Stomach (tissue), 9 donors: ENCODE data around the gene SRPX2. TPM values are rescaled to one million over a fixed set of nuclear protein-coding genes. Genes with fewer than 3 reads are reported as not detected.

ENCODE experiments used
- DNase-seq, 2 donors: peaks; one replicate each; pipeline versions ENCODE4 v3.0.0 to v3.0.0-alpha.2; 2013 to 2019
- H3K27ac ChIP-seq, 5 donors: fragments of 200-600 bp in 4 of 5; sonication (generic) in 4 of 5; one replicate each; pipeline ENCODE4 v1.5.1; 2013 to 2019; ENCODE audit warnings: mild to moderate bottlenecking in 1 of 5, moderate library complexity in 1 of 5
- H3K27me3 ChIP-seq, 3 donors: fragments of 200-600 bp; sonication (generic); one replicate each; pipeline ENCODE4 v1.5.1; 2017 to 2019; ENCODE audit warnings: mixed run types in 1 of 3
- H3K36me3 ChIP-seq, 4 donors: fragments of 200-600 bp; sonication (generic); 1 replicate in 3 of 4; 2 replicates in 1 of 4; pipeline ENCODE4 v1.5.1; 2016 to 2019
- H3K4me1 ChIP-seq, 4 donors: fragments of 200-600 bp; sonication (generic); one replicate each; pipeline ENCODE4 v1.5.1; 2016 to 2019
- H3K4me3 ChIP-seq, 4 donors: fragments of 200-600 bp; sonication (generic) in 3 of 4; one replicate each; pipeline ENCODE4 v1.5.1; 2016 to 2019; ENCODE audit warnings: mild to moderate bottlenecking in 1 of 4
- H3K9me3 ChIP-seq, 4 donors: fragments of 200-600 bp; sonication (generic); one replicate each; pipeline ENCODE4 v1.5.1; 2016 to 2019
- EP300 ChIP-seq: sonication (generic); formaldehyde crosslinking; IDR thresholded peaks from one replicate; pipeline ENCODE4 v1.6.1; 2017; ENCODE audit warnings: antibody characterized with exemption
- POLR2A ChIP-seq, 4 donors: fragments of 450-650 bp; IDR thresholded peaks; one replicate each; pipeline ENCODE4 v1.6.1; 2016; ENCODE audit warnings: antibody characterized with exemption in 4 of 4, control low read depth in 2 of 4, mild to moderate bottlenecking in 1 of 4, moderate library complexity in 1 of 4
- POLR2AphosphoS5 ChIP-seq, 3 donors: sonication (generic); formaldehyde crosslinking; IDR thresholded peaks; one replicate each; pipeline ENCODE4 v1.6.1; 2016; ENCODE audit warnings: antibody characterized with exemption in 3 of 3
- WGBS, 5 donors: extraction: QIAGEN DNeasy Blood & Tissue Kit in 3 of 5; methylation state at CpG; one replicate each; pipeline versions ENCODE4 v1.1.5 to v1.1.7; 2013 to 2018; 5-methylcytosine and 5-hydroxymethylcytosine counted together
- intact Hi-C: fragments of 100-400 bp; cut with DNase I; formaldehyde crosslinking; loops from one replicate; pipeline ENCODE4 v1.15.1; 2023; ENCODE audit warnings: low total_unique reads
- polyA plus RNA-seq, 3 donors: library from polyadenylated mRNA; stranded (reverse); fragments of 200-250 nt; gene quantifications; one replicate each; pipeline ENCODE4 v1.2.3, GENCODE V29; 2013
- total RNA-seq, 5 donors: library from RNA; depleted of rRNA; stranded (reverse); fragments of >200 nt; gene quantifications; one replicate each; pipeline versions ENCODE4 v1.1.0 to v1.2.3, GENCODE V29; 2014 to 2016
- TF ChIP-seq, protein P1 (sequence below), 7 experiments: fragments of 450-650 bp in 4 of 7; fragments of 200-600 bp in 3 of 7; sonication (generic) in 3 of 7; IDR thresholded peaks; one replicate each; pipeline ENCODE4 v1.5.1; 2016 to 2019; ENCODE audit warnings: antibody characterized with exemption in 7 of 7, control low read depth in 2 of 7, mild to moderate bottlenecking in 1 of 7
- donor health status: healthy with polysubstance abuse.
- donor health status: Bipolar disorder and iron deficiency.
- donor health status: healthy.

The SRPX2 gene
- total and polyA plus RNA-seq, 8 donors, result 2.6 to 28.0 (median 7.5) TPM

DNA sequence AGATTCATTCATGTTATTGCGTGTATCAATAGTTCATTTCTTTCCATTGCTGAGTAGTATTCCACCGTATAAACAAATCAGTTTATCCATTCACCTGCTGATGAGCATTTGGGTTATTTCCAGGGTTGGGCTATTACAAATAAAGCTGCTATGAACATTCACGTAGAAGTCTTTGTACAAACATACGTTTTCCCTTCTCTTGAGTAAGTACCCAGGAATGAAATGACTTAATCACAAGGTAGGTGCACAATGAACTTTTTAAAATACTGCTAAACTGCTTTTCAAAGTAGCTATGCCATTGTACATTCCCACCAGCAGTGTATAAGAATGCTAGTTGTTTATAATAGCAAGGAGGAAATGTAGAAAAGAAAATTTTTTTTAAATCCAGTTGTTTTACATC, 52.0 kb downstream of the SRPX2 start:
- H3K9me3 ChIP-seq, result no peaks in the 10 kb centered on the region
- H3K36me3 ChIP-seq, result peaks cover 0 to 6% (median 1%) of the 10 kb centered on the region in 4 donors
- 52 to 72% (median 58%) methylated on average over 4 of the region's 4 CpGs for WGBS, 5 donors
- intact Hi-C loops, result no loop called here
- no peak for DNase-seq
- H3K27me3 ChIP-seq, result no peaks in the 10 kb centered on the region
- H3K27ac ChIP-seq, result no peak overlapping the region
- TF ChIP-seq POLR2A (IDR thresholded peaks at IDR 0.05) (no peak), EP300 (no peak), POLR2AphosphoS5 (IDR thresholded peaks at IDR 0.05) (no peak)
- TF ChIP-seq, protein P1, sequence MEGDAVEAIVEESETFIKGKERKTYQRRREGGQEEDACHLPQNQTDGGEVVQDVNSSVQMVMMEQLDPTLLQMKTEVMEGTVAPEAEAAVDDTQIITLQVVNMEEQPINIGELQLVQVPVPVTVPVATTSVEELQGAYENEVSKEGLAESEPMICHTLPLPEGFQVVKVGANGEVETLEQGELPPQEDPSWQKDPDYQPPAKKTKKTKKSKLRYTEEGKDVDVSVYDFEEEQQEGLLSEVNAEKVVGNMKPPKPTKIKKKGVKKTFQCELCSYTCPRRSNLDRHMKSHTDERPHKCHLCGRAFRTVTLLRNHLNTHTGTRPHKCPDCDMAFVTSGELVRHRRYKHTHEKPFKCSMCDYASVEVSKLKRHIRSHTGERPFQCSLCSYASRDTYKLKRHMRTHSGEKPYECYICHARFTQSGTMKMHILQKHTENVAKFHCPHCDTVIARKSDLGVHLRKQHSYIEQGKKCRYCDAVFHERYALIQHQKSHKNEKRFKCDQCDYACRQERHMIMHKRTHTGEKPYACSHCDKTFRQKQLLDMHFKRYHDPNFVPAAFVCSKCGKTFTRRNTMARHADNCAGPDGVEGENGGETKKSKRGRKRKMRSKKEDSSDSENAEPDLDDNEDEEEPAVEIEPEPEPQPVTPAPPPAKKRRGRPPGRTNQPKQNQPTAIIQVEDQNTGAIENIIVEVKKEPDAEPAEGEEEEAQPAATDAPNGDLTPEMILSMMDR (IDR thresholded peaks at IDR 0.05), result no peak
- no peaks in the 10 kb centered on the region for H3K4me1 ChIP-seq
- H3K4me3 ChIP-seq, result no peak overlapping the region

DNA sequence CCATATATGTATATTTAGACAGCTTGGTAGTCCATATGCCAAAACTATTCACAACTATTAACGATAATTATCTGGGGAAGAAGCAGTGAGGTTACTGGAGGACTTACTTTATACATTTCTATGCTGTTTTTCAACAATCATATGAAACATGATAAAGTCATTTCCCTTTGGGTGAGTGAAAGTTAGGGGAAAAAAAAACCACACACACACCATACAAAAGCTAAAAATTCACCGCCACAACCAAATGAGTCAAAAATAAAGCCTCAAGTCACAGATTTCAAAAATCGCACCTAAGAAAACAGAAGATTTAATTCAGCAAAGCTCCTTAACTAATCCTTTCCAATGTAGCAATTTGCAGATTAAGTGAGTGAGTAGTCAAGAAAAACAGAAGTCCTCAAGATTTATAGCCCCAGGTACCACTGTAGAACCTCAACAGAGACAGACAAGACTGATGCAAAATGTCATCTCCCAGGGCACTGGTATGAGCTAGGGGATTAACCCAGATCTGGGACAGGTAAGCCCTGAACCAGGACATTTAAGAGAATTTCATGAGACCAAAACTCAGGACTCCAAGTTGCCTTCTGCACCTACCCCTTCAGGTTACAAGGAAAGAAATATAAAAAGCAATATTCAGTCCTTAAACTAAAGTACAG, 52.8 kb downstream of the SRPX2 start:
- intact Hi-C loops, result no loop called here
- Histone ChIP-seq H3K4me1 (no peaks in the 10 kb centered on the region), H3K36me3 (peaks cover 0 to 14% (median 4%) of the 10 kb centered on the region in 4 donors), H3K4me3 (no peak overlapping the region), H3K27me3 (peaks cover 0 to 4% (median 0%) of the 10 kb centered on the region in 3 donors), H3K9me3 (no peaks in the 10 kb centered on the region), H3K27ac (no peak overlapping the region)
- TF ChIP-seq POLR2A (IDR thresholded peaks at IDR 0.05), result no peak
- no peak for TF ChIP-seq POLR2AphosphoS5 (IDR thresholded peaks at IDR 0.05)
- TF ChIP-seq, protein P1 (IDR thresholded peaks at IDR 0.05), result no peak
- TF ChIP-seq EP300, result no peak
- DNase-seq, result no peak
- WGBS, 5 donors, result 75 to 86% (median 81%) methylated on average over 3 of the region's 3 CpGs

DNA sequence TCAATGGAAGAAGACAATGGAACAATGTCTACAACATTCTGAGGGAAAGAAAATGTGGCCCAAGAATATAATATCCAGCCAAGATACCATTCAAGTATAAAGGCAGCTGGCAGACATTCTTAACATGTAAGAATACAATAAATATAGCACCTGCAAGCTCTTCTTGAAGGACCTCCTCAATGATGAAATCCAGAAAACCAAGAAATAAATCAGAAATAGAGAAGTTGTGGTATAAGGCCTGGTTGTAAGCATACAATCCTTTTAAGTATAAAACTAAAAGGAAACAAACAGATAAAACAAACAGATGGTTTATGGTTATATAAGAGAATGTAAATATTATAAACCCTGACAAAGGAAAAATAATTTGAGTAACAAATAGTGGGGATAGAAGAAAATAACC, 54.6 kb downstream of the SRPX2 start:
- Histone ChIP-seq H3K27me3 (peaks cover 0 to 5% (median 4%) of the 10 kb centered on the region in 3 donors), H3K4me1 (no peaks in the 10 kb centered on the region), H3K4me3 (no peak overlapping the region), H3K36me3 (peaks cover 0 to 14% (median 4%) of the 10 kb centered on the region in 4 donors), H3K9me3 (no peaks in the 10 kb centered on the region), H3K27ac (no peak overlapping the region)
- no peak for DNase-seq
- intact Hi-C loops, result no loop called here
- TF ChIP-seq EP300 (no peak), POLR2AphosphoS5 (IDR thresholded peaks at IDR 0.05) (no peak), POLR2A (IDR thresholded peaks at IDR 0.05) (no peak)
- TF ChIP-seq, protein P1 (IDR thresholded peaks at IDR 0.05), result no peak

DNA sequence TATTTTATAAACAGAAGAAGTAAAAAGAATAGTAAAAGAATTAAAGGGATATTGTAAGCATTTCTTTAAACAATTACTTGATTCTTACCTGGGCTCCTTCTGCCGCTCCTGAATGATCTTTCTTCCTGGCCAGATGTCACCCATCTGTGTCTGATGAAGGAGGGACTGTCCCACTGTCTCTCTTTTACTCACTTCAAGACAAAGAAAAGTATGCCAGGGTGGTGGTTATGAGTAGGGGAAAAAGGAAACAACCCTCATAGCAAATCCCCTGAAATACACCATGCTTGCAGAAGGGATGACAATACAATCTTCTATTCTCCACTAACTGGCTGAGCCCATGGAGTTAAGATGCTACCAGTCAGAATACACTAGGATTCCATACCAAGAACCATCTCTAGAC, 56.8 kb downstream of the SRPX2 start:
- 81 to 95% (median 88%) methylated on average over 1 of the region's 1 CpG for WGBS, 5 donors
- Histone ChIP-seq H3K27me3 (peaks cover 0 to 5% (median 4%) of the 10 kb centered on the region in 3 donors), H3K9me3 (no peaks in the 10 kb centered on the region), H3K27ac (no peak overlapping the region), H3K4me1 (no peaks in the 10 kb centered on the region), H3K4me3 (no peak overlapping the region), H3K36me3 (peaks cover 0 to 14% (median 4%) of the 10 kb centered on the region in 4 donors)
- TF ChIP-seq EP300, result no peak
- no peak for TF ChIP-seq POLR2A (IDR thresholded peaks at IDR 0.05)
- no peak for TF ChIP-seq POLR2AphosphoS5 (IDR thresholded peaks at IDR 0.05)
- TF ChIP-seq, protein P1 (IDR thresholded peaks at IDR 0.05), result no peak
- intact Hi-C loops, result no loop called here
- no peak for DNase-seq
